ENCODE results near the gene EXOSC5. TPM values are rescaled to one million over a fixed set of nuclear protein-coding genes. Genes with fewer than 3 reads are reported as not detected.
"Not testable (repeated sequence)": the region's sequence is repeated elsewhere in the genome, so short reads cannot be mapped to it uniquely, and the experiment has no call there.

Gene EXOSC5
- total and polyA plus RNA-seq, 7 experiments from 2014 or later = 15.0 to 84.8 (median 22.1) TPM

GRCh38 chr19:41439441-41440222 lies 42.5 kb upstream of the EXOSC5 start, which contains the start of gene DMAC2:
TSS of gene DMAC2 (minus strand) at chr19:41439912. CDS start at chr19:41439899, 13 bp downstream.
- Histone ChIP-seq H3K27ac (ENCODE audit: low read depth, low read length) (peak within 1 kb of the TSS; percentile 85), H3K36me3 (ENCODE audit: control insufficient read depth in 2 of 3, insufficient read depth in 3 of 3, low read length in 3 of 3) (peaks cover 0 to 16% (median 0%) of the 10 kb centered on the region in 3 experiments), H3K4me1 (ENCODE audit: control insufficient read depth in 2 of 2, insufficient read depth in 2 of 2, low read length in 2 of 2) (peaks cover 7 to 12% of the 10 kb centered on the region in 2 donors), H3K27me3 (ENCODE audit: control insufficient read depth in 2 of 2, insufficient read depth in 2 of 2, low read length in 2 of 2) (no peaks in the 10 kb centered on the region), H3K4me3 (ENCODE audit: low read length) (peak within 1 kb of the TSS; percentile 96), H3K9me3 (ENCODE audit: control insufficient read depth in 2 of 3, low read length in 3 of 3) (no peaks in the 10 kb centered on the region)
- DNase-seq (peak; percentile 65 to 94 (median 88)), ATAC-seq (peak; percentile 100)
- Mint-ChIP-seq H3K36me3 (peaks cover 0 to 13% (median 3%) of the 10 kb centered on the region in 5 donors), H3K27me3 (peaks cover 0 to 2% (median 0%) of the 10 kb centered on the region in 5 donors), H3K9me3 (no peaks in the 10 kb centered on the region), H3K4me1 (peaks cover 4 to 25% (median 6%) of the 10 kb centered on the region in 7 donors), H3K27ac (peak within 1 kb of the TSS in 5 of 9 donors; percentile 3 to 89 (median 56)), H3K4me3 (peak within 1 kb of the TSS in 2 of 10 donors; percentile 49 to 54)
- CTCF ChIA-PET = interaction anchor here (0.6 to 2.1 kb wide), 11 partner anchors 8 to 1518 kb away, joined by 3 to 7 read pairs (median 4); partner anchors contain the start of gene TGFB1
- intact Hi-C loops (cut with micrococcal nuclease) = loop anchor here (1.0 to 10.0 kb wide), 11 partner anchors 12 to 723 kb away; partner anchors contain the start of genes BCKDHA (in 2 of the 2), CCDC97 (in 2 of the 2), EXOSC5 (in 2 of the 2) and B3GNT8 (in 1 of the 2)
- POLR2A ChIA-PET = interaction anchor here (0.6 to 4.1 kb wide), 11 partner anchors 9 to 177 kb away, joined by 3 to 14 read pairs (median 4); partner anchors contain the start of genes B3GNT8 and B9D2

- Mint-ChIP-seq H3K27me3 (no peaks in the 10 kb centered on the region), H3K4me3 (peak overlapping the region in 9 of 10 donors; percentile 6 to 80 (median 72)), H3K9me3 (no peaks in the 10 kb centered on the region), H3K27ac (peak overlapping the region in 5 of 9 donors; percentile 56 to 88 (median 73)), H3K36me3 (peaks cover 0 to 13% (median 3%) of the 10 kb centered on the region in 5 donors), H3K4me1 (peaks cover 4 to 27% (median 10%) of the 10 kb centered on the region in 7 donors)
- POLR2A ChIA-PET = interaction anchor here (0.6 to 4.1 kb wide), 2 partner anchors 10 to 39 kb away, joined by 3 to 14 read pairs; partner anchors contain the start of gene B3GNT8
- intact Hi-C loops (cut with micrococcal nuclease) = loop anchor here in 1 of 2 donors (10.0 kb wide), 1 partner anchor 123 kb away; the partner anchor contains the start of gene CCDC97
- Histone ChIP-seq H3K27ac (ENCODE audit: low read depth, low read length) (no peak overlapping the region), H3K4me3 (ENCODE audit: low read length) (no peak overlapping the region), H3K27me3 (ENCODE audit: control insufficient read depth in 2 of 2, insufficient read depth in 2 of 2, low read length in 2 of 2) (no peaks in the 10 kb centered on the region), H3K9me3 (ENCODE audit: control insufficient read depth in 2 of 3, low read length in 3 of 3) (no peaks in the 10 kb centered on the region), H3K4me1 (ENCODE audit: control insufficient read depth in 2 of 2, insufficient read depth in 2 of 2, low read length in 2 of 2) (peaks cover 7 to 12% of the 10 kb centered on the region in 2 donors), H3K36me3 (ENCODE audit: control insufficient read depth in 2 of 3, insufficient read depth in 3 of 3, low read length in 3 of 3) (peaks cover 0 to 23% (median 0%) of the 10 kb centered on the region in 3 experiments)
- DNase-seq (no peak), ATAC-seq (no peak)
- CTCF ChIA-PET = interaction anchor here (0.6 kb wide), 1 partner anchor 395 kb away, joined by 3 read pairs; no protein-coding TSS in a partner anchor
Observed at GRCh38 chr19:41437944-41438574, 40.9 kb upstream of the EXOSC5 start.

- H3K4me3 ChIP-seq (ENCODE audit: low read length) = no peak overlapping the region
- Mint-ChIP-seq H3K4me1 (peaks cover 4 to 29% (median 12%) of the 10 kb centered on the region in 7 donors), H3K27ac (peak overlapping the region in 1 of 9 donors; percentile 5), H3K9me3 (no peaks in the 10 kb centered on the region), H3K4me3 (peak overlapping the region in 1 of 10 donors; percentile 52), H3K27me3 (no peaks in the 10 kb centered on the region), H3K36me3 (peaks cover 3 to 26% (median 9%) of the 10 kb centered on the region in 5 donors)
- ATAC-seq (no peak), DNase-seq (no peak)
- no peaks in the 10 kb centered on the region for H3K9me3 ChIP-seq (ENCODE audit: control insufficient read depth in 2 of 3, low read length in 3 of 3)
- no peaks in the 10 kb centered on the region for H3K27me3 ChIP-seq (ENCODE audit: control insufficient read depth in 2 of 2, insufficient read depth in 2 of 2, low read length in 2 of 2)
- H3K27ac ChIP-seq (ENCODE audit: low read depth, low read length) = no peak overlapping the region
- POLR2A ChIA-PET = interaction anchor here (0.6 to 4.1 kb wide), 4 partner anchors 8 to 1890 kb away, joined by 3 to 14 read pairs (median 5); partner anchors contain the start of gene B3GNT8
- peaks cover 7 to 12% of the 10 kb centered on the region in 2 donors for H3K4me1 ChIP-seq (ENCODE audit: control insufficient read depth in 2 of 2, insufficient read depth in 2 of 2, low read length in 2 of 2)
- intact Hi-C loops (cut with micrococcal nuclease) = loop anchor here in 1 of 2 donors (10.0 kb wide), 1 partner anchor 122 kb away; the partner anchor contains the start of gene CCDC97
- H3K36me3 ChIP-seq (ENCODE audit: control insufficient read depth in 2 of 3, insufficient read depth in 3 of 3, low read length in 3 of 3) = peaks cover 0 to 37% (median 7%) of the 10 kb centered on the region in 3 experiments
- CTCF ChIA-PET = no interaction called here
Observed at GRCh38 chr19:41436674-41436951, 39.5 kb upstream of the EXOSC5 start.

- DNase-seq (no peak), ATAC-seq (no peak)
- Mint-ChIP-seq H3K27ac (peak overlapping the region in 1 of 9 donors; percentile 62), H3K27me3 (no peaks in the 10 kb centered on the region), H3K36me3 (peaks cover 3 to 26% (median 9%) of the 10 kb centered on the region in 5 donors), H3K4me3 (peak overlapping the region in 1 of 10 donors; percentile 52), H3K4me1 (peaks cover 4 to 26% (median 14%) of the 10 kb centered on the region in 7 donors), H3K9me3 (no peaks in the 10 kb centered on the region)
- POLR2A ChIA-PET = interaction anchor here (0.6 to 4.1 kb wide), 4 partner anchors 8 to 79 kb away, joined by 3 to 14 read pairs (median 4); partner anchors contain the start of gene B3GNT8
- Histone ChIP-seq H3K27ac (ENCODE audit: low read depth, low read length) (no peak overlapping the region), H3K27me3 (ENCODE audit: control insufficient read depth in 2 of 2, insufficient read depth in 2 of 2, low read length in 2 of 2) (no peaks in the 10 kb centered on the region), H3K4me1 (ENCODE audit: control insufficient read depth in 2 of 2, insufficient read depth in 2 of 2, low read length in 2 of 2) (peaks cover 7 to 12% of the 10 kb centered on the region in 2 donors), H3K9me3 (ENCODE audit: control insufficient read depth in 2 of 3, low read length in 3 of 3) (no peaks in the 10 kb centered on the region), H3K36me3 (ENCODE audit: control insufficient read depth in 2 of 3, insufficient read depth in 3 of 3, low read length in 3 of 3) (peaks cover 0 to 42% (median 8%) of the 10 kb centered on the region in 3 experiments), H3K4me3 (ENCODE audit: low read length) (no peak overlapping the region)
- CTCF ChIA-PET = interaction anchor here (0.6 kb wide), 1 partner anchor 16 kb away, joined by 5 read pairs; no protein-coding TSS in a partner anchor
- intact Hi-C loops (cut with micrococcal nuclease) = loop anchor here in 1 of 2 donors (10.0 kb wide), 1 partner anchor 121 kb away; the partner anchor contains the start of gene CCDC97
Observed at GRCh38 chr19:41435936-41436673, 38.9 kb upstream of the EXOSC5 start.

GRCh38 chr19:41435376-41435775 lies 38.2 kb upstream of the EXOSC5 start:
- H3K4me3 Mint-ChIP-seq; H3K27me3 Mint-ChIP-seq; H3K9me3 ChIP-seq (ENCODE audit: control insufficient read depth in 2 of 3, low read length in 3 of 3); H3K27ac ChIP-seq (ENCODE audit: low read depth, low read length); H3K9me3 Mint-ChIP-seq; CTCF ChIA-PET; H3K27me3 ChIP-seq (ENCODE audit: control insufficient read depth in 2 of 2, insufficient read depth in 2 of 2, low read length in 2 of 2); H3K4me3 ChIP-seq (ENCODE audit: low read length); ATAC-seq; DNase-seq; H3K27ac Mint-ChIP-seq: not testable (repeated sequence)
- POLR2A ChIA-PET = interaction anchor here (0.6 kb wide), 1 partner anchor 28 kb away, joined by 4 read pairs; no protein-coding TSS in a partner anchor
- peaks cover 7 to 12% of the 10 kb centered on the region in 2 donors for H3K4me1 ChIP-seq (ENCODE audit: control insufficient read depth in 2 of 2, insufficient read depth in 2 of 2, low read length in 2 of 2)
- Mint-ChIP-seq H3K36me3 (peaks cover 3 to 26% (median 9%) of the 10 kb centered on the region in 5 donors), H3K4me1 (peaks cover 4 to 30% (median 14%) of the 10 kb centered on the region in 7 donors)
- H3K36me3 ChIP-seq (ENCODE audit: control insufficient read depth in 2 of 3, insufficient read depth in 3 of 3, low read length in 3 of 3) = peaks cover 0 to 47% (median 8%) of the 10 kb centered on the region in 3 experiments
- intact Hi-C loops (cut with micrococcal nuclease) = loop anchor here in 1 of 2 donors (10.0 kb wide), 1 partner anchor 121 kb away; the partner anchor contains the start of gene CCDC97

All from naive thymus-derived CD4-positive, alpha-beta T cell (primary cell).